ENCODE results near the gene NCBP3. TPM values are rescaled to one million over a fixed set of nuclear protein-coding genes. Genes with fewer than 3 reads are reported as not detected.

The NCBP3 gene
- total and polyA plus RNA-seq, 9 donors = 15.7 to 43.2 (median 37.6) TPM

DNA sequence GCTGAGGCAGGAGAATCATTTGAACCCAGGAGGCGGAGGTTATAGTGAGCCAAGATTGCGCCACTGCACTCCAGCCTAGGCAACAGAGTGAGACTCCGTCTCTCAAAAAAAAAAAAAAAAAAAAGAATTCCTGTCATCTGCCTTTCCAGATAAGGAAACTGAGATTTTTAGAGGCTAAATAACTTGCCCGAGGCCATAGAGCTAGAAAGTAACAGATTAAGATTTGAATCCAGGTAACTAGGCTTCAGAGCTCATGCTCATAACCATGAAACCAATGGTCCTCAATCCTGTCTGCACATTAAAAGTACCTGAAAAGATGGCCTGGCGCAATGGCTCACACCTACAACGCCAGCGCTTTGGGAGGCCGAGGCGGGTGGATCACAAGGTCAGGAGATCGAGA, 9.5 kb downstream of the NCBP3 start:
- no peaks in the 10 kb centered on the region for H3K36me3 ChIP-seq

DNA sequence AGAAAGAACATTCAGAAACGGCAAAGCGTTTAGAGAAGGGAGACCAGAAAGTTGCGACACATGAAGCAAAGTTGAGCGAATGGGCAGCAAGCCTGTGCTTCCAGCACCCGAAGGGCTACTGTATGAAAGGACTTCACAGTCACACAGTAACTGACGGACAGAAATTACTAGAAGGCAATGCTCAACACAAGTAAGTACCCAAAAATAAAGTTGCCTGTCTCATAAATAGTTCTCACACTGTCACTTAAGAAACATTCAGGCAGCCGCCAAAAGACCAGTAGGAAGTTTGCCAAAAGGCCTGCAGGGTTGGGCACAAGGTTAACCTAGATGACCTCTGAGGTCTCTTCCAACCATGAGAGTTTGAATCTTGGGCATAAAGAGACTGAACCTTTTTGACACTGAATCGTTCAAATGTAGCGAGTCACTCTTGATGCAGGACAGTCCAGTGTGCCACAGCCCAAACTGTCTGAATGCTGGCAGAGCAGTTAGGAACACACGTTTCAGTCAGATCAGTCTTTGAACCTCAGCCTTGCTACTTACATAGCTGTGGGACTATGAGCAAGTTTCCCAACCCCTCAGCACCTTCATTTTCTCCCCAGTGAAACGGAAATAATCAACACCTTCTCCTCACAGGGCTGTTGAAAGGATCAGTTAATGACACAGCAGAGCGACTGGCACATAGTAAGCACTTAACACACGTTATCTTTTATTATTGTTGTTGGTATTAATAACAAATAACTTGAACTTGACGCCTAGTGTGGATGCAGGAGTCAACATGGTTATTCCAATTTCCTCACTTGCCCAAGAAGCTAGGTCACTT, 10.4 kb downstream of the NCBP3 start:
- TF ChIP-seq EP300 (IDR thresholded peaks at IDR 0.05) (no peak), POLR2A (IDR thresholded peaks at IDR 0.05) (no peak)
- TF ChIP-seq, protein P1, sequence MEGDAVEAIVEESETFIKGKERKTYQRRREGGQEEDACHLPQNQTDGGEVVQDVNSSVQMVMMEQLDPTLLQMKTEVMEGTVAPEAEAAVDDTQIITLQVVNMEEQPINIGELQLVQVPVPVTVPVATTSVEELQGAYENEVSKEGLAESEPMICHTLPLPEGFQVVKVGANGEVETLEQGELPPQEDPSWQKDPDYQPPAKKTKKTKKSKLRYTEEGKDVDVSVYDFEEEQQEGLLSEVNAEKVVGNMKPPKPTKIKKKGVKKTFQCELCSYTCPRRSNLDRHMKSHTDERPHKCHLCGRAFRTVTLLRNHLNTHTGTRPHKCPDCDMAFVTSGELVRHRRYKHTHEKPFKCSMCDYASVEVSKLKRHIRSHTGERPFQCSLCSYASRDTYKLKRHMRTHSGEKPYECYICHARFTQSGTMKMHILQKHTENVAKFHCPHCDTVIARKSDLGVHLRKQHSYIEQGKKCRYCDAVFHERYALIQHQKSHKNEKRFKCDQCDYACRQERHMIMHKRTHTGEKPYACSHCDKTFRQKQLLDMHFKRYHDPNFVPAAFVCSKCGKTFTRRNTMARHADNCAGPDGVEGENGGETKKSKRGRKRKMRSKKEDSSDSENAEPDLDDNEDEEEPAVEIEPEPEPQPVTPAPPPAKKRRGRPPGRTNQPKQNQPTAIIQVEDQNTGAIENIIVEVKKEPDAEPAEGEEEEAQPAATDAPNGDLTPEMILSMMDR (IDR thresholded peaks at IDR 0.05) = no peak
- WGBS, 3 donors = 81 to 82% (median 82%) methylated on average over 14 of the region's 14 CpGs
- H3K27me3 ChIP-seq = no peaks in the 10 kb centered on the region
- H3K27ac ChIP-seq = no peak overlapping the region
- intact Hi-C loops (cut with DNase I) = no loop called here
- no peaks in the 10 kb centered on the region for H3K4me1 ChIP-seq (ENCODE audit: insufficient read depth)
- no peak for DNase-seq
- no peaks in the 10 kb centered on the region for H3K9me3 ChIP-seq
- H3K4me3 ChIP-seq = no peak overlapping the region
- no peaks in the 10 kb centered on the region for H3K36me3 ChIP-seq

More for the DNA sequence above, 9.5 kb downstream of the NCBP3 start:
- Histone ChIP-seq H3K27ac (no peak overlapping the region), H3K4me1 (ENCODE audit: insufficient read depth) (no peaks in the 10 kb centered on the region), H3K9me3 (no peaks in the 10 kb centered on the region), H3K27me3 (no peaks in the 10 kb centered on the region), H3K4me3 (no peak overlapping the region)
- intact Hi-C loops (cut with DNase I) = no loop called here
- TF ChIP-seq POLR2A (IDR thresholded peaks at IDR 0.05) (no peak), EP300 (IDR thresholded peaks at IDR 0.05) (no peak)
- TF ChIP-seq, protein P1 (IDR thresholded peaks at IDR 0.05) = no peak
- WGBS, 3 donors = 94 to 95% (median 94%) methylated on average over 10 of the region's 10 CpGs
- DNase-seq = no peak

DNA sequence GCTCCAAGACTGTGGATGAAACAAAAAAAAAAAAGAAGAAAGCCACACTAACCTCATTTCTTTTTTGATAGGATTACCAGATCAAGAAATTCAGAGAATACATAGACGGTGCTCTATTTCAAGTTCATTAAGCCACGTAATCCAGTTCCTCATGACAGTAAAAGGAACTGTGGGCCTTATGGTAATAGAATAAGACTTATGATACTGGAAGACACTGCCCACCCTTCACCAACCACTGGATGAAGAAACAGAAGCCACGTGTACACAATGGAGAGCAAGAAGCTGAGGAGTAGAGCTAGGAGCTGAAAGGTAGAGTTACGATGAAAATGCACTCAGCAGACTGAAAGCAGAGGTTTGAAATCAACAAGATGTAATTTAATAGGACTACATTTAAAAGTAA, 11.2 kb downstream of the NCBP3 start:
- WGBS, 3 donors = 92 to 94% (median 93%) methylated on average over 4 of the region's 4 CpGs
- DNase-seq = no peak
- no peaks in the 10 kb centered on the region for H3K4me1 ChIP-seq (ENCODE audit: insufficient read depth)
- no peak for TF ChIP-seq POLR2A (IDR thresholded peaks at IDR 0.05)
- TF ChIP-seq, protein P1 (IDR thresholded peaks at IDR 0.05) = no peak
- no peak for TF ChIP-seq EP300 (IDR thresholded peaks at IDR 0.05)
- H3K27ac ChIP-seq = no peak overlapping the region
- H3K4me3 ChIP-seq = no peak overlapping the region
- H3K36me3 ChIP-seq = no peaks in the 10 kb centered on the region
- H3K27me3 ChIP-seq = no peaks in the 10 kb centered on the region
- intact Hi-C loops (cut with DNase I) = no loop called here
- H3K9me3 ChIP-seq = no peaks in the 10 kb centered on the region

DNA sequence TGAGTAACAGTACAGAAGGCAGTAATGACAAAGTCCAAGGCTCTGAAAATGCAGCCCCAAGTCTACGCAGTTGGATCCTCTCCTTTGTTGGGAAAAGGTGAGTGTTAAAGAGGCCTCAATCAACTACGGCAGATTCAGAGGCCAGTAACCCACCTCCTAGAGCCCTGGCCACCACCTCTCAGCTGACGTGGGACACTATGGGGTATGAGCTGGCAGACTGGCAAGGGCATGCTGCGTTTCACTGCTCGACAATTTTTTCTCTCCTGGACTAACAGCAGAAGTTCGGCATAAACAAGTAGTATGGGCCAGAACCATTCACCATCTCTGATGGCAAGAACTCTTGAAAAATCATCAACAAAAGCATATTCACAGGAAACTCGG, 17.2 kb downstream of the NCBP3 start:
- Histone ChIP-seq H3K27me3 (no peaks in the 10 kb centered on the region), H3K36me3 (no peaks in the 10 kb centered on the region), H3K27ac (peak overlapping the region in 1 of 2 donors; percentile 14), H3K9me3 (no peaks in the 10 kb centered on the region), H3K4me1 (ENCODE audit: insufficient read depth) (peaks cover 6% of the 10 kb centered on the region), H3K4me3 (no peak overlapping the region)
- 64 to 78% (median 65%) methylated on average over 7 of the region's 7 CpGs for WGBS, 3 donors
- intact Hi-C loops (cut with DNase I) = no loop called here
- TF ChIP-seq EP300 (IDR thresholded peaks at IDR 0.05) (no peak), POLR2A (IDR thresholded peaks at IDR 0.05) (no peak)
- TF ChIP-seq, protein P1 (IDR thresholded peaks at IDR 0.05) = no peak
- DNase-seq = no peak

All from ovary (tissue), 9 donors.